ENCODE data around the gene DAPK2.
"Not testable (repeated sequence)": the region's sequence is repeated elsewhere in the genome, so short reads cannot be mapped to it uniquely, and the experiment has no call there.

Gene DAPK2

DNA sequence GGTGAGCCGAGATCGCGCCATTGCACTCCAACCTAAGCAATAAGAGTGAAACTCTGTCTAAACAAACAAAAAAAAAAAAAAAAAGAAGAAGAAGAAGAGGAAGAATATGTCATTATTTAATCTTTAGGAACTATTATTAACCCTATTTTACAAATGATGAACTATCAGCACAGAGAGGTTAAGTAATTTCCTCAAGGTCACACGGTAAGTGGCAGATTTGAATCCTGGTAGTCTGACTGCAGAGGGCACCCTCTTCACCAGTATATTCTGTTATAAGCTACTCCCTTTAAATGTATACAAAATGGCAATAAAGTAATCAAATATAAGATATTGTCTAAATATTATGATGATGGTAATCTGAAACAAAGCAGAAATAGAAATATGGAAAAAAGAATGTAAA, 135.1 kb downstream of the DAPK2 start:
- no peak for FAIRE-seq

DNA sequence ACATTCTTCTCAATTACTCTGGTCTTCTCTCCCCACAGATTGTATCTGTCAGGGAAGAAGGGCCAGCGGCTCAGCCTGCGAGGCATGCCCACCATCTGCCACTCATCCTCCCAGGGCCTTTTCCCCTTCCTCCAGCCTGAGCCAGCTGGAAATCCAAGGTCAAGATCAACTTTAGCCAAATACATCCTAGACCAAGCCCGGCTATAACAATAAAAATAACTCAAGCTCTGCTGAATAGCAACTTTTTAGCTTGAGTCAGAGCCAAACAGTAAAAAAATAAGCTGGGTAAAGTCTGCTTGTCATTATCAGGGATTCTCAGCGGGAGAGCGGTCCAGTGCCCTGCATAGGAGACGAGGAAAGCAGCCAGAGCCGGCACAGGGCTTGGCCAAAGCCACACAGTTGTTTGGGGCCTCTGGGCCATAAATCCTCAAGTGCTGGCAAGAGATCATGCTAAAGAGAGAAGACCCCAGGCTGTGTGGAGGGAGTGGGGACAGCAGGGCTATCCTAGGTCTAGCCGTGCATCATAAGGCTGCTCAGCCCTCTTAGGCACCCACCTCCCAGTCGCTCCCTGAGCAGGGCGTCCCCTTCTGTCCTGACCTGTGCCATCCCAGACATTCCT, 136.4 kb downstream of the DAPK2 start:
- no peak for FAIRE-seq

DNA sequence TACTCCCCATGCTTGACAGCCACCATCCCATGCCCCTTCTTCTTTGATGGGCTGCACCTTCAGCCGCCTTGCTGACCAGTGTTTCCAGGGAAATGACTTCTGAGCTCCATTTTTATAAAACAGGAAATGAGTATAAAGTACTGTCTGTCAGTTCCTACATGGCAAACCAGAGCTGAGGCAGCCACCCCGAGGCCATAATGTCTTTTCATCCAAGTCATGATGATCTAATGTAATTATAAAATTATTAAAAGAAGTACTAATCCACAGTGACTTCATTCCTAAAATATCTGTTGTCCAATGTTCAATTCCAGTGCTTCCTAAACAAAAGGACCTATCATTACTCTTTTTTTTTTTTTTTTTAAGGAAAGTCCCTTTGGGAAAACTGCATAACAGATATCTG, 137.3 kb downstream of the DAPK2 start:
- no peak for FAIRE-seq

DNA sequence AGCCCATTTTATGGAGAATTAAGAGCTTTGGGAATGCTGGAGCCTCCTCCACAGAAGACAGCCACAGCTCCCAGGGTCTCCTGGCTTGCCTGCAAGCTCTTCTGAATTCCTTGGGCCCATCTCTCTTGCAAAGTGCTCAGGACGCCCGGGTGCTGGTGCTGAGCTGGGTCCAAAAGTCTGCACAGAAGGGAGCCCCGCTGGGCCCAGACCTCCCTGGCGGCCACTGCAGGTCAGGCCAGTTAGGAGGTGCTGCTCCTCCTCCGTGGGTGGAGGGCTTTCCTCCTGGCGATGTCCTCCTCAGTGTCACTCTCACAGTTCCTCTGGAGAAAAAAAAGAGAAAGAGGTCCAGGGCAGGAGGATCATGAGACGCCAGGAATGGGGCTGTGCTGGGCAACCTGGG, 138.0 kb downstream of the DAPK2 start:
- FAIRE-seq, result no peak

DNA sequence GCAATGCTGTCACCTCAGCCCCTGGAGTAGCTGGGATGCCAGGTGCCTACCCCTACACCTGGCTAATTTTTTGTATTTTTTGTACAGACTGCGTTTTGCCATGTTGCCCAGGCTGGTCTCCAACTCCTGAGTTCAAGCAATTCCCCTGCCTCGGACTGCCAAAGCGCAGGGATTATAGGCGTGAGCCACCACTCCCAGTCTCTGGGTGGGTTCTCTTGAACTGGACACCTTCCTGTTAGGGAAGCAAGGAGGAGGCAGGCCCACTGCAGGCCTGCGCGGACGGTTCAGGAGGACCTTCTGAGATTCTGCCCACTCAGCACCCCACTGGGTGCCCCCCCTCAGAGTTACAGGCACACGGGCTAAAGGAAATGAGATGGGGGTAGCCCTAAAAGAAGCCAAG, 138.8 kb downstream of the DAPK2 start:
- FAIRE-seq, result no peak

DNA sequence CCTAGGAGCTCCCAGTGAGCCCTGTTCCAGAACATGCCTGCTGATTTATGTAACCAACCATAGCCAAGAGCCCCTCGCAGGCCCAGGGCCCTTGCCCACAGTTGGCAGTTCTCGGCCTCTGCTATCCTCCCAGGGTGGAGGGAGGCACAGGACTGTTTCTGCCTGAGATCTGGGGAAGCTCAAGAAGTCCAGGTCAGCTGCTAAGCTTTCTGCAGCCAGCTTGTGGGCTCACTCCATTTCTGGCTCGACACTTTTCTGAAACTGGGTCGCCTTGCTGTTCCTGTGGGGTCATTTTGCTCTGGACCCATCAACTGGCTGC, 140.1 kb downstream of the DAPK2 start:
- no peak for FAIRE-seq

DNA sequence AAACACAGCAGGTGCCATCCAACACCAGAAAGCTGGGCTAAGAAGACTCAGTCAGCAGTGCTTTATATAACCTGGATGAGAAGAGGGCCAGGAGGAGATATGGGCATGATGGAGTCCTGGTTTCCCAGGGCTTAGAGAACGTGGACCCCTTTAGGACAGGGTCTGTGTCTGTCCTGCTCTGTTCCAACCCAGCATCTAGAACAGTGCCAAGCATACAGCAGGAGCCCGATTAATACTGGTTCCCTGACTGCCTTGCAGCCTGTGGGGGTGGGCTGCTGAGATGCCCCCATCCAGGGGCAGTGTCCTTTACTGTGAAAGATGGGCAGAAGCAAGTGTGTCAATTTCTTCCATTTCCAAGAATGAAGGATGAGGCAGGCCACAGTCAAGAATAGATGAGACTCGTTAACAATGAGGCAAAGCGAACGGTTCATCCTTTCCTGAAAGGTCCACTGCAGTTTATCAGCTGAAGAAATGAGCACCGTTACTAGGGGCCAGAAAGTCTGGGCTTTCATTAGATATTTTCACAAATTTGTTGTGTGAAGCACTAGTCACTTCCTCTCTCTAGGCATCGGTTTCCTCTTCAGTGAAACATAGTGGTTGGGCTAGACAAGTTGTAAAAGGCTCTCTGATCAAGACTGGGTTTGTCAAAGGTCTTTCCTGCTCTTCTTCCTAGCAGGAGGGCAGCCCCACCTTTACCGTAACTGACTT, 140.6 kb downstream of the DAPK2 start:
- FAIRE-seq, result no peak

DNA sequence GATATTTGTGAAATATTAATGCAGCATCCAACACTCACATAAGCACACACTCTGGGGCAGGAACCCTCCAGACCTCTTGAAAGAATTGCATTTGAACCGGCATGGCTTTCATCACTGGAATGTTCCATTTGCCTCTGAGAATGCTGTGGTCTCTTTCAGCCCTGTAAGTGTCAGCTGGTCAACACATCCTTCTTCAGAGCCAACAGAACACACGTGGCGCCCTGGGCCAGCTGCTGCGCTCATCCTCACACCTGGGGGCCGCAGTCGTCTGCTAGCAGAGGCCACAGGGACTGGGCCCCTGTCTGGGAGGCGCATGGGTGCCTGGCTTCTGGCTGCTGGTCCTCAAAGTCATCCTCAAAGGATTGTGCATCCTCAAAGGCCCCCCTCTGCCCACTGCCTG, 141.2 kb downstream of the DAPK2 start:
- no peak for FAIRE-seq

DNA sequence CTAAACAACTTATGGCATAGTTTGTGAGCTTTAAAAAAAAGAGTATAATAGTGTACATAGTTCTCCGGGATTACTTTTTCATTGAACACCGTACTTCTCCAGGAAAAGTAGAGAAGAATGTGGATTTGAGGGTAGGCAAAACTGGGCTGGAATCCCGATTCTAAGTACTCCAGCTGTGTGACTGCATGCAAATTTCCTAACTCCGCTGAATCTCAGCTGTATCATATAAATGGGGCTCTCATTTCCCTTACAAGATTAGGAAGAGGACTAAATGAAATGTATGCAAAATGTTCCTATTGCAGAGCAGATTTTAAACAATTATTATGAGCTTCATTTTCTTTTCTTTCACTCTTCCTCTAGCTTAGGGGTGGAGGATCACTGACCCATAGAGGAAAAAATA, 142.2 kb downstream of the DAPK2 start:
- no peak for FAIRE-seq

DNA sequence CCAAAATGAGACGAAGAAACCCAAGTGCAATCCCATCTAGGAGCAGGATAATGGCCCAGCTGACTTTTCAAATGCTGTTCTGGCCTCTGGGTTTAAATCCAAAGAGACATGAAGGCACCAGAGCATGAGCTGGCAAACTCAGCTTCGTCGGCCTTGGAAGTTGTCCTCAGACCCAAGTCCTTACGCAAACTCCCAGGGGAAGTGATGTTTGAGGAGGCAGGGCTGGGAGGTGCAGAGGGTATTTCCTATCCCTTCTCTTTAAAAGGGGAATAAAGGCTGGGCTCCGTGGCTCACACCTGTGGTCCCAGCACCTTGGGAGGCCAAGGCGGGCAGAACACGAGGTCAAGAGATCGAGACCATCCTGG, 143.6 kb downstream of the DAPK2 start:
- FAIRE-seq, result no peak

DNA sequence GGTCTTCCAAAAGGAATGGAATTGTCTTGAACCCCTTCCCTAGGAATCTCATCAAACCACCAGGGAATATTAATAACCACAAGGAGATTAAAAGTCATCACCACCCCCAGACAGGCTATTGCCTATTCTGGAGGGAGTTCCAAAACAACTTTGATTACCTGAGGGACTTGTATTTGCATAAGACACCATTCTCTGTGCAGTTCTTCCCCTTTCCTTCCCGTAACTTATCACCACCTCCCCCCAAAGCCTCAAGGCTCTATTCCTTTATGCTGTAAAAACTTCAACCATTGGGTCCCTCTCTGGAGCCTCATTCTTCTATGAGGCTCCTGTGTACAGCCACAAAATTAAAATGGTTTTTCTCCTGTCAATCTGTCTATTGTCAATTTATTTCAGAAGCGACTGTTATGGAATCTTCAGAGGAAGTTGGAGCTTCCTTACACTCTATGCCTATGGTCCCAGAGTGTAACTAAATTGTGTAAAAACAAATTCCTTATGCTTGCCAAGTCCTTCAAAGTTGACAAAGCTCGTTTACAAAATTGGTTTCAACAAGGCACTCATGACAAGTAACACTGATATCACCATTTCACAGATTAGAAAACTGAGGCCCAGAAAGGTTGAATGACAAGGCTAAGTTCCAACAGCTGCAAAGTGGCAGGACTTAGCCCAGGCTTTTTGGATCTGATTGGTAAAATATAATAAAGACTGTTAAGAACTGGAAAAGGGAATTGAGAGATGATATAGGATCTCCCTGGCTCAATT, 144.2 kb downstream of the DAPK2 start:
- no peak for FAIRE-seq

DNA sequence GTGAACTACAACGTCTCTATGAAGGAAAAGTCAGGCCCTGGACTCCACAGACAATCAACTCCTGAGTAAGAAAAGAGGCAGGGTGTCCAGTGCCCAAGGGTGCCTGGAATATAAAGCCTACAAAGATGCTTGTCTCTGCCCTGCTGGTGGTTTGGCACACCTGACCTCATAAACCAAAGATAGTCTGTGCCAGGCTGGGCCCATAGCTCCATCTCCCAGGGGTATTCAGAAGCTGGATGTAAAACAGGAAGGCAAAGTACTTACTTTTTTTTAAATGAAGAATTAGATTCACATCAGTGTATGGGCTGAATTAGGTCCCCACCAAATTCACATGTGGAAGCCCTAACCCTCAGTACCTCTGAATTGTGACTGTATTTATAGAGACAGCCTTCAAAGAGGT, 146.0 kb downstream of the DAPK2 start:
- no peak for FAIRE-seq

DNA sequence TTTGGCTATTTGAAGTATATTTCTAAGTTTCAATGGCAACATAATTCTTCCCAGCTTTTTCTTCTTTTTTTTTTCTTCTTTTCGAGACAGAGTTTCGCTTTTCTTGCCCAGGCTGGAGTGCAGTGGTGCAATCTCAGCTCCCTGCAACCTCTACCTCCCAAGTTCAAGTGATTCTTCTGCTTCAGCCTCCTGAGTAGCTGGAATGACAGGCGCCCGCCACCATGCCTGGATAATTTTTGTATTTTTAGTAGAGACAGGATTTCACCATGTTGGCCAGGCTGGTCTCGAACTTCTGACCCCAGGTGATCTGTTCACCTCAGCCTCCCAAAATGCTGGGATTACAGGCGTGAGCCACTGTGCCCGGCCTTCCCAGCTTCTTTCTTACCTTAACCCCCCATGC, 146.7 kb downstream of the DAPK2 start:
- FAIRE-seq, result not testable (repeated sequence)

DNA sequence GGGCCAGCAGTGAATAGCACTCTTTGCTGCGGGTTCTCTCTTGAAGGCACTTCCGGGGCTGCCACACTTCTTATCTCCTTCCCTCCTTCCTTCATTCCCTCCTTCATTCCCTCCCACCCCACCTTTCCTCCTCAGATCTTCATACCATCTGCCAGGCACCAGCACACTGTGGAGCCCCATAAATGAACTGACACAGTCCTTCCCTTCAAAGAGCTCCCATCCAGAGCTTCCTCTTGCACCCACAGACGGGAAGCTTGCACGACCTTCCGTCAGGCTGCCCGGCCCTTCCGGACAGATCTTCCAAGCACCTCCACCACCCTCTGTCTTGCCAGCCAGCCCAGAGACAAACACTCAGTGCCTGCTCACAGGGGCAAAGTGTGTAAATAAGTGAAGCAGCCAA, 147.1 kb downstream of the DAPK2 start:
- FAIRE-seq, result no peak

DNA sequence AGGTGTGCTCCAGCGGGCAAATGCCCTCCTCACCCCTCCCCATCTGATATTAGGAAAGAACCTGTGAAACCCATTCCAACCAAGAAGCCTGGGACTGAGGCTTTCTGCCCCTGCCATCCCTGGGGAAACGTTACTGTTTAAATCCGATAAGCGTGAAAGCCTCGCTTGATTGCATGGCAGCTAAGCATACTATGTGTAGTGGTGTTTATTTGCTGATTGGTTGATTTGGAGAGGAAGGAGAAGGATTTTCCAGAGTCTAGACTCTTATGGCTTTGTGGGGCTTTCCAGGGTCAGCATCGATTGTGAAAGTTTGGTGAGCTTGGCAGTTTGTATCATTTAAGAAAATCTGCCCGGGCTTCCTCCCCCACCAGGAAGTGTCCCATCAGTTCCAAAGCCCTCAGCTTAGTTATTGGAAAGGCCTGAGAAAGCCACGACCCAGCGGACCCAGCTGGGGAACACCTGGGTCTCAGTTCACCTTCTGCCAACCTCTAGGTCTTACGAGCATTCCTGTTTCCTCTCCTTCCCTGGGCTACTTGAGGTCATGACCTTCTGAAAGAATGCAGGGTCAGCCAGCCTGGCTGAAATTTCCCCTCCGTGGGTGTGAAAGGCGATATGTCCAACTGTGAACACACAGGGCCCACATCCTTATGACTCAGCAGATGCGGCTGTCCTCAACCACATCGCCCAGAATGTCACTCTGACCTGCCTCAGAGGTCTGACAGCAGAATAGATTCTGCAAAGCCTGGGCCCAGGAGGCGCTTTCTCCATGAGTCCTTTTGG, 149.8 kb downstream of the DAPK2 start:
- no peak for FAIRE-seq

DNA sequence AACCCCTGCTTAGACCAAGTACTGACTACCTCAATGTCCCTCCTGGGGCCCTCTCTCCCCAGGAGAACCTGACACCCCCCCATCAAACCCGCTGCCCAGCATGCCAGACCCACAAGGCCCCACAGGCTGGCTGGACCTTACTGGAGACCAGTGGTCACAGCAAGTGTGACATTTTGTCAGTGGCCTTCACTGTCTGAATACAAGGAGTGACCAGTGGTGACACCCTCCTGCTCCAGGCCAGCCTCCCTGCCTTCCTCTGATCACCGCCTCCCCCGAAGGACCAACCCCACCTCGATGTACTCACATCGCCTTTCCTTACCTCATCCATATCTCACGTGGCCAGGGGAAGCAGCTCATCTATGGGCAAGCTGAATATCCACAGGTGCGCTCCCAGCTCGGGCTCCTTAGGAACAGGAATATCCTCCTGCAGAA, 150.5 kb downstream of the DAPK2 start:
- no peak for FAIRE-seq

DNA sequence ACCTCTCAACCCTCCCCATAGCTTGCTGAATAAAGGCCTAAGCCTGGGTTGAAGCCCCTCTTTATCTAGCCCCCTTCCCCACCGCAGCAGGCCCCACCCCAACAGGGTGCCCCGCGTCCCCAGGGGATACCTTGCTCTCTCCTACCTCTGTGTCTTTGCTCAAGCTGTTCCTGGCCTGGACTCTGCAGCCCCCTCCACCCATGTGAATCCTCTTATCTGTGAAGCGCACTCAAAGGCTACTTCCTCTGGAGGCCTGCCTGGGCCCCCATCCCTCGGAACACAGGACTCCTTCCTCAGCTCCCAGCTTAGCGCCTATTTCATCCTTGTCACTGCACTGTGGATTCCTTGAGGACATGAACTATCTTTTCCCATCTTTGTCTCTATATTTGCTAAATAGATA, 151.1 kb downstream of the DAPK2 start:
- no peak for FAIRE-seq

DNA sequence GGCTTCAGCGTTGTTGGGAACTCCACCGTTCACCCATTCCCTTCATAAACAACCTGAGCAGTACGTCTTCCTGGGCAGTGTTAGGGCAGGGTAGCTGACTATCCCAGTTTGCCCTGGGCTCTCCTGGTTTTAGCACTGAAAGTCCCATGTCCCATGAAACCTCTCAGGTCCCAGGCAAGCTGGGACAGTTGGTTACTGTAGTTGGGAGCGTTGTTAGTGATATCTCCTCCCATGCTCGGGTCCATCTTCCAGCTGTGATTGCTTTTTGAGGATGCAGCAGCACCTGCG, 151.7 kb downstream of the DAPK2 start:
- FAIRE-seq, result no peak

DNA sequence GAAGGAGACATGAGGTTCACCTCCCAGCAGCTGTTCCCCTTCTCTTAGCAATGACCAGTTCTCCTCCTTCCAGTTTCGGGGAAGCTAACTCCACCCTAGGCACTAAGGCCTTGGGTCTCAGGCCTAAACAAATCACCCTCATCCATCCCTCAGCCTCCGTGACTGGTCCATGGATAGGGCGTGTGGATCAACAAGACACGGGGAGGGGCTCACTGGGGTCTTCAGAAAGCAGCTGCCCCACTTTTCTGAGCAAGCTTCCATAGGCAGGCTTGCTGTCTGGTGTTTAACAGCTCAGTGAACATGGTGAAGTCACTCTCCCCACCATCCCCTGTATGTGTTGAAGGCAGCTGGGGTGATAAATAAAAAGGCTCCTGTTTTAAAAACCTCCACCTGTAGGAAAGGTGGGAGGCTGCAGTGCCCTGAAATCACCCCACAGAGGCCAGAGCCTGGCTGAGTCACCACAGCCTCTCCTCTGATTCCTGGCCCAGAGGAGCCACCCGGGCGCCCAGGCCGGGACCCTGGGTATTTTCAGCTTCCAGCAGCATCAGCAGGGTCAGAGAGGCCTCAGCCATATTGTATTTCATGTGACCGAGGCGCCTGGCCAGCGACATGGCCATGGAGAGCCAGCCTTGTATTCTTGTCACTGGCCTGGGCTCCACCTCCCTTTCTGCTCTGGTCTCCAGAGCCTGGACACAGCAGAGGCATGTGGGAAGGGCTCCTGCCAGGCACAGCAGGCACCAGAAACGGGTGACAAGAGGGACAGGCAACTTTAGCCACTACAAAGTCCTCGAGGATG, 152.2 kb downstream of the DAPK2 start:
- no peak for FAIRE-seq

DNA sequence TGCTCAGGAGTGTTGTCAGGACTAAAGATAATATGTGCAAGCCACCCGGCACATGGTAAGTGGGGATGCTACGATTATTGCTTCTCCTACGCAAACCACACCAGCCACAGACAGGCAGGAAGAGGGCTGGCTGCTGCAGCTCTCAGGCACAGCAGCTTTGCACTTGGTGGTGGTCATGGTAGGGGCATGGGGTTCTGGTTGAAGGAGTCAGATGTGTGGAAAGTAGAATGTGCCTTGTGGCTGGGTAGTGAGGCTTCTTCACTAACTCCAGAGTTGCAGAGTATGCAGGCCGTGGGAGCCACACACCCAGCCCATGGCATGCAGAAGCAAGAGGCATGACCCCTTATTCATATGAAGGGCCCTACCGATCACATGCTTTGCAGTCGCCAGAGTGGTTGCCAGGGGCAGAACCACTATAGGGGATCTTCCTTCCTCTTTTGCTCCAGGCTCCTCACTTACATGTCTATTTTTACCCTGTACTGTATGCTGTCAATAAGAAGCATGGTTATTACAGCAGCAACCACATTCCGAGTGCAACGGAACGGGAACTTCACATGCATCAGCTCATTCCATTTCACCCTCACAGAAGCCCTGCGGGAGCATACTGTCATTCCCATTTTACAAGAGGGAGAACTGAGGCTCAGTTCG, 153.4 kb downstream of the DAPK2 start:
- no peak for FAIRE-seq

DNA sequence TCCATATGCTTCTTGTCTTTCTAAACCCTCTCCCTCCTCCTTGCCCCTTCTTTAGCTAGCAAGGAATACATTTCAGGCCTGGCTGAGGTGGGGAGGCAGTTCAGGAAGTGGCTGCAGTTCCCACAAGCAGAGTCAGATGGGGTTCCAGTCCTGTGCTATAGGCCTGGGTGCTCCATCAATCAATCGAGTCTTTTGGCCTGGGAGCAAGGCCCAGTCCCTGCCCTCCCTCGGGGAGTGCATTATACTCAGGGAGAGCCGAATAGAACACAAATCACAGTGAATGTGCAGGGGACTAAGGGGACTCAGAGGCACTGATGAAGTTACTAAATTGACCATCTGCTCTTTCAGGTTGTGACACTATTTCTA, 154.5 kb downstream of the DAPK2 start:
- FAIRE-seq, result no peak

DNA sequence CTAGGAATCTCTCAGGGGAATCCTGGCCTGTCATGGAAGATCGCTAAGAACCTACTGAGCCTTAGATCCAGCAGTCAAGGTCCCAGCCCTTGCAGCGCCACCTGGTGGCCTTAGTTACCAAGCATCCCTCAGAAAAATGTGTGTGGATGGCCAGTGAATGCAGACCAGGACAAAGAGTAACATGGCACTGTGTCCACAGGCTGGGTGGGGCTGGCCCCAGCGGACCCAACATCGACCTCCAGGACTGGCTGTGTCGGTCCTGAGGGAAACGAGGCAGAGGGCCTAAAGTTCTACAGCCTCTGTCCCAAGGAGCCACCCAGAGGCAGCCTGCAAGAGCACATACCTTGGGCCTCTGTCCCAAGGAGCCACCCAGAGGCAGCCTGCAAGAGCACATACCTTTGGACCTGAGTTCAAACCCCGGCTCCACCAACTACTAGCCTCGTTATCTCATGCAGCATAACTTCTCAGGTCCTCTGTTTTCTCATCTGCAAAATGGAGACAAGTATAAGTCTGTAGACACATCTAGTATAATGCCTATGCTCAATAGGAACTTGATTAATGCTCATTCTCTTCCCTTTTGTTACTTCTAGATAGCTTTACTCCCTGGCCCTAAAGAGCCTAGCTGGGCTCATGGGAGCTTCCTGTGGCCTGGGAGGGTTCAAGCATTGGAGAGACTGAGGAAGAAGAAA, 155.1 kb downstream of the DAPK2 start:
- FAIRE-seq, result no peak
